Measurements from ENCODE around the gene MT1G.
"Not testable (repeated sequence)": the region's sequence is repeated elsewhere in the genome, so short reads cannot be mapped to it uniquely, and the experiment has no call there.

Gene MT1G

DNA sequence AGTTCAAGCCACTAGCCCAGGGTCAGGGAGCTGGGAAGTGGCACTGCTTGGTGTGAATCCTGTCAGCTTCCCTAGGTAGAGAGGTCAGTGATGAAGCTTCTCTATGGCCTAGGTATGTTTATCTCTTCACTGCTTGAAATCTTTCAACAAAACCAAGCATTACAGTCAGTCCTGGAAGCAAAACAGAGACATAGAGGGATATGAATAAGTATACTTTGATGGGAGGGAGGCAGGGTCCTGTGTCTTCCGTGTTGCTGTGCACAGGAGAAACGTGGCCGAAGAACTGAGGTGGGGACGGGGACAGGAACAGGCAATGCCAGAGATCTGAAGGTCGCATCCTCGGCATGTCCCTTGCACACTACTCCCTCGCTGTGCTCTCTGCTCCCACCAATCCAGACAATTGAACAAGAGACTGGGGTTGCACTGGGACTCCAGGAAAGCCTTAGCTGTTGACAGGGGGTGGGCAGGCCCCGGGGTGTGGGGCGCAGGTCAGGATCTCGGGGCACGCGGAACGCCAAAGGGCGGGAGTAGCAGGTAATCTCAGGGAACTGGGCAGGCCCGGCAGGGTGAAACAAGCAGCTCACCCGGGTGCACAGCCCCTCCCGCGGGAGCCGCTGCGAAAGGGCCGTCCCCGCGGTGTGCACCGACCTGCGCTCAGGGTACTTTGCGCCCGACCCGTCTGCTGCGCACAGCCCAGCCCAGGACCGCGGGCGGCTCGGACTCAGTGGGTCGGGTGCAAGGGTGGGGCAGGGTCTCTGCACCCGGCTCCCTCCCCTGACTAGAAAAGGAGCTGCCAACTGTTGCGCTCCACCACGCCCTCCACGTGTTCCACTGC is 1.4 kb upstream of the MT1G start, which contains the start of gene MT1H:
Gene MT1H, plus strand, starts transcription at position 810 of the 835 bp plus-strand sequence. CDS start 71 bp downstream, outside the sequence.
- DNase-seq (ENCODE audit: extremely low spot score): no peak
- CTCF ChIA-PET: no interaction called here
- POLR2A ChIA-PET: no interaction called here
- TF ChIP-seq ELF4 (IDR thresholded peaks at IDR 0.05): no peak
- no peak for TF ChIP-seq ZNF384 (IDR thresholded peaks at IDR 0.05)
- TF ChIP-seq LEF1 (IDR thresholded peaks at IDR 0.05; ENCODE audit: borderline replicate concordance): no peak
- no peak for TF ChIP-seq L3MBTL2 (conservative IDR thresholded peaks at IDR 0.05)
- TF ChIP-seq, protein P1, sequence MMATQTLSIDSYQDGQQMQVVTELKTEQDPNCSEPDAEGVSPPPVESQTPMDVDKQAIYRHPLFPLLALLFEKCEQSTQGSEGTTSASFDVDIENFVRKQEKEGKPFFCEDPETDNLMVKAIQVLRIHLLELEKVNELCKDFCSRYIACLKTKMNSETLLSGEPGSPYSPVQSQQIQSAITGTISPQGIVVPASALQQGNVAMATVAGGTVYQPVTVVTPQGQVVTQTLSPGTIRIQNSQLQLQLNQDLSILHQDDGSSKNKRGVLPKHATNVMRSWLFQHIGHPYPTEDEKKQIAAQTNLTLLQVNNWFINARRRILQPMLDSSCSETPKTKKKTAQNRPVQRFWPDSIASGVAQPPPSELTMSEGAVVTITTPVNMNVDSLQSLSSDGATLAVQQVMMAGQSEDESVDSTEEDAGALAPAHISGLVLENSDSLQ (IDR thresholded peaks at IDR 0.05): no peak
- no peak for TF ChIP-seq HDGF (IDR thresholded peaks at IDR 0.05; ENCODE audit: borderline replicate concordance)
- no peak for TF ChIP-seq FOXK2 (IDR thresholded peaks at IDR 0.05)
- TF ChIP-seq NFRKB (IDR thresholded peaks at IDR 0.05): no peak

DNA sequence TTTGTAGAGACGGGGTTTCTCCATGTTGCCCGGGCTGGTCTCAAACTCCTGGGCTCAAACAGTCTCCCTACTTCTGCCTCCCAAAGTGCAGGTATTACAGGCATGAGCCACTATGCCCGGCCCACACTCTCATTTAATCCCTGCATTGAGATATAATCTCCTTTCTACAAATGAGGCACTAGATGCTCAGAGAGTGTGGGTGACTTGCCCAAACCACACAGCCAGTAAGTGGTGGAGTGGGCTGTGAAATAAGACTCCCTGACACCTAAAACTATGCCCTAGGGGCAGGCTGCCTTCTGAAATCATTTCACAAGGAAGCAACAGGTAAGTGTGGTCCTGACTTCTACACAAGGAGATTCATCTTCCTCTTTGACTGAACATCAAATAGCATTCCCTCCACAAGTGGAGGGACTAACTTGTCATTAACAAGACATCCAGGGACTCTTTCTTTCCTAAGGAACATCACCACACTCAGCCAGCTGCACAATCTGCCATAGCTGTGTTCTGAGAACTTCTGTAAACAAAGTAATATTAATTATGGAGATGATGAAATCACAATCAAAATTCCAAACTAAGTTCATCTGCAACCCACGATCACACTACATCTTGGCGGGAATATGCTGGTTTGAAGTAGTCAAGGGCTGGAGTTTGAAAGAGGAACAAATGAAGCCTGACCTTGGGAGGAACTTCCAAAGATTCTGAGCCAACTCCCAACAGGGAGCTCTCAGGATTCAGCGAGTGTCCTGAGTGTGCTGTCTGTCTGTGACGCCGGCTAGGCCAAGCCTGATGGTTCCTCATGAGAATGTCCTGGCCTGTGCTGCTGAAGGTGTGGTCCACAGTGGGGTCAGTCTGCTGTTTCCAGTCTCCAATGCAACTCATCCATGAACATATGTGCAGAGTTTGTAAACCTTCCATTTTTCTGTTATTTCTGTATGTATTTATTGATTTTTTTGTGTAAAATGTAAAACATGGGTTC is 2.3 kb downstream of the MT1G start:
- DNase-seq (ENCODE audit: extremely low spot score); CTCF ChIA-PET; POLR2A ChIA-PET: not testable (repeated sequence)

DNA sequence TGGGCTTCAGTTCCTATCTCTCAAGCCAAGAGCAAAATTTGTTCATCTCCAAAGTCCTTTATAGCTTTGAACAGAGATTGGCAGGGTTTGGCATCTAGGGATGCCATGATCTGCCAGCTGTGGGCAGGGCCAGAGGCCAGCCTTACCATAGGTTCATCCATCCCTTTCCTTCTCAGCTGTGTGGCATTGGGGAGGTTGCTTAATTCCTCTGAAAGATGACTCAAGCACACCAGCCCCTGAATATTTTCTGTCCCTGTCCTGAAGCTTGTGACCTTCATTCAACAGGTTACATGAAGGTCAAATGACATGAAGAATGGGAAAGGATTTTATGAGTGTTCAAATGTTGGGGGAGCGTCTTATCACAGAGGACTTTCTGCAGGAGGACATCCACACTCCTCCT is 3.4 kb downstream of the MT1G start:
- DNase-seq (ENCODE audit: extremely low spot score): no peak
- ChIA-PET CTCF (no interaction called here), POLR2A (no interaction called here)
- TF ChIP-seq ARNT (IDR thresholded peaks at IDR 0.05) (no peak), CTBP1 (IDR thresholded peaks at IDR 0.05; ENCODE audit: borderline replicate concordance) (no peak), HDGF (IDR thresholded peaks at IDR 0.05; ENCODE audit: borderline replicate concordance) (no peak), FOXA1 (IDR thresholded peaks at IDR 0.05) (no peak), L3MBTL2 (conservative IDR thresholded peaks at IDR 0.05) (no peak), LEF1 (IDR thresholded peaks at IDR 0.05; ENCODE audit: borderline replicate concordance) (no peak), FOXM1 (IDR thresholded peaks at IDR 0.05; ENCODE audit: borderline replicate concordance) (no peak), BHLHE40 (IDR thresholded peaks at IDR 0.05; ENCODE audit: borderline replicate concordance) (no peak), TARDBP (IDR thresholded peaks at IDR 0.05) (no peak), NFRKB (IDR thresholded peaks at IDR 0.05) (no peak), FOXK2 (IDR thresholded peaks at IDR 0.05) (no peak), ZNF384 (IDR thresholded peaks at IDR 0.05) (no peak)
- TF ChIP-seq, protein P1 (IDR thresholded peaks at IDR 0.05): no peak

DNA sequence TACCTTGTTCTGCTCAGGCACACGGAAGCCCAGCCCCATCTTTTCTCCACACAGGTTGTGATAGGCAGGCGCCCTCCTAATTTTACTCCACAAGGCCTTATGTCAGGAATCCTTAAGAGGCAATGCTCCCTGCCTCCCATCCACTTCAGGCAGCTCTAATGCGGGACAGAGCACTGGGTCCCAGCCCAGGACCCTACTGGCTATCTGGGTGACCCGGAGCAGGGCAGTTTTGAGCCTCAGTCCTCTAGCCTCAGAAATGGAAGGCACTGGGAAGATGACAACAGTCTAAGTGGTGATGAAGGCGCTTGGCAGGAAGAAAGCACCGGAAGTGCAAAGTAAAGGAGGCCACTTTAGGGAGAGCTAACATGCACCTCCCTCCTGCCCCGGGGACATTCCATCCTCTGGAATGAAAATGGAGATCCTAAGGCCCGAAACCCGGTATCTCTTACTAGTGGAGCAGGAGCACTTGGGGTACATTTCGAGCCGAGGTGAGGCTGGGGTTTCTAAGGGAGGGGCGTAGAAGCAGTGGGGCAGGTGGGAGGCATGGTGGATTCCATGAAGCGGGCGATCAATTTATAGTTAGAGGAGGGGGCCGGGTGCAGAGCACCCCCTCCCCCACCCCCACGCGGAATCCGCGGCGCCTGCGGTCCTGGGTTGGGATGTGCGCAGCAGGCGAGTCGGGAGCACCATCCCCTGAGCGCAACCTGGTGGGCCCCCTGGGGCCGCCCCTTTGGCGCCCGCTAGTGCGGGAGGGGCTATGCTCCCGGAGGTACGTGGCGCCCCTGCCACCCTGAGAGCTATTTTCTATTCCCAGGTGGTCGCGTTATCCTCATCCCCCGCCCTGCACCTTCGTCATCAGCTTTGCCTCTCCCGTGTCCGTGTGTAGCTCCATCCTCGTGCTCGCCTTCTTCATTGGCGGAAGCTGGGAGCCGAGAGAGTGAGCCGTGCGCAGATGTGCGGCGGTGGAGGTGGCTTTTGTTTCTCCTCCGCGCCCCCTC is 5.2 kb downstream of the MT1G start:
- POLR2A ChIA-PET: no interaction called here
- DNase-seq (ENCODE audit: extremely low spot score): no peak
- TF ChIP-seq CTBP1 (IDR thresholded peaks at IDR 0.05; ENCODE audit: borderline replicate concordance) (no peak), HDGF (IDR thresholded peaks at IDR 0.05; ENCODE audit: borderline replicate concordance) (no peak), SP1 (IDR thresholded peaks at IDR 0.05) (no peak), FOXK2 (IDR thresholded peaks at IDR 0.05) (no peak), FOXA1 (IDR thresholded peaks at IDR 0.05) (no peak), SUZ12 (IDR thresholded peaks at IDR 0.05) (no peak), ARNT (IDR thresholded peaks at IDR 0.05) (no peak), ZNF384 (IDR thresholded peaks at IDR 0.05) (no peak), TARDBP (IDR thresholded peaks at IDR 0.05) (no peak), LEF1 (IDR thresholded peaks at IDR 0.05; ENCODE audit: borderline replicate concordance) (no peak), BHLHE40 (IDR thresholded peaks at IDR 0.05; ENCODE audit: borderline replicate concordance) (no peak)
- TF ChIP-seq, protein P1 (IDR thresholded peaks at IDR 0.05): no peak
- CTCF ChIA-PET: no interaction called here

DNA sequence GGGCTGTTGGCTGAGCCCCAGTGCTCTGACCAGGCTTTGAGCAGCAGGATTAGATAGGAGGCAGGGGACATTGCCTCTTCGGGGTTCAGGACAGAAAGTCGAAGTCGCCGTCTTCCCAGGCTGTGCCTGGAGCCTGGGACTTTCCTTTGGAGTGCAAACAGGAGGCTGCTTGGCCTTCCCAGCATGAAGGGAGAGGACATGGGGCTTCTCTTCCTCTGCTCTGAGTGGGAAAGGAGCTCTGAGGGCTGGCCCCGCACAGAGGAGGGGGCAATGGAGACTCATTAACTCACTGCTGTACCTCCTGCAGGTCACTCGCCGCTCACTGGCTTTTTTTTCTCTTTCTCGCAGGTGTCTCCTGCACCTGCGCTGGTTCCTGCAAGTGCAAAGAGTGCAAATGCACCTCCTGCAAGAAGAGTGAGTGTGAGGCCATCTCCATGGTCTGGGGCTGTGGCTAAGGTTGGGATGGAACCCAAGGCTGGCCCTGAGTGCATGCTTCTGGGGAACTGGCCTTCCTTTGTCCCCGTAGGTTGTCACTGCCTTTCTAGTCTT is 9.5 kb downstream of the MT1G start:
- no peak for DNase-seq (ENCODE audit: extremely low spot score)
- POLR2A ChIA-PET: interaction anchor here (1.3 kb wide), 1 partner anchor 50 kb away, joined by 3 read pairs; the partner anchor contains the start of gene MT2A
- TF ChIP-seq FOXM1 (IDR thresholded peaks at IDR 0.05; ENCODE audit: borderline replicate concordance): no peak
- no peak for TF ChIP-seq LEF1 (IDR thresholded peaks at IDR 0.05; ENCODE audit: borderline replicate concordance)
- no peak for TF ChIP-seq TARDBP (IDR thresholded peaks at IDR 0.05)
- no peak for TF ChIP-seq ELF4 (IDR thresholded peaks at IDR 0.05)
- TF ChIP-seq L3MBTL2 (conservative IDR thresholded peaks at IDR 0.05): no peak
- TF ChIP-seq FOXK2 (IDR thresholded peaks at IDR 0.05): no peak
- no peak for TF ChIP-seq NFRKB (IDR thresholded peaks at IDR 0.05)
- no peak for TF ChIP-seq HDGF (IDR thresholded peaks at IDR 0.05; ENCODE audit: borderline replicate concordance)
- no peak for TF ChIP-seq ARNT (IDR thresholded peaks at IDR 0.05)
- TF ChIP-seq FOXA1 (IDR thresholded peaks at IDR 0.05): no peak
- TF ChIP-seq, protein P1 (IDR thresholded peaks at IDR 0.05): no peak
- CTCF ChIA-PET: no interaction called here

All from HEK293T (cell line).